Natural killer cell (primary cell): ENCODE data around the gene KIRREL1. TPM values are rescaled to one million over a fixed set of nuclear protein-coding genes. Genes with fewer than 3 reads are reported as not detected.

Experiments used
- ATAC-seq, 3 donors: fragments of 150-1000 bp in 2 of 3; fragments of 200-7000 bp in 1 of 3; cut with Tn5 transposase; 1 replicate in 1 of 3; 2 replicates in 2 of 3; pipeline ENCODE4 v1.10.0; 2021; ENCODE audit warnings: mild to moderate bottlenecking in 2 of 3, moderate library complexity in 2 of 3
- DNase-seq, 2 donors: peaks; one replicate each; pipeline versions ENCODE4 v3.0.0 to v3.0.0-alpha.2; 2013 to 2021; ENCODE audit warnings: mixed read lengths in 1 of 2
- H3K27ac ChIP-seq: one replicate; pipeline ENCODE4 v1.5.1; 2013; ENCODE audit warnings: mild to moderate bottlenecking, low read length
- H3K27me3 ChIP-seq: one replicate; pipeline ENCODE4 v1.6.1; 2013; ENCODE audit warnings: low read length; ENCODE audit not compliant: control insufficient read depth, insufficient read depth
- H3K36me3 ChIP-seq: one replicate; pipeline ENCODE4 v1.6.1; 2013; ENCODE audit warnings: low read length; ENCODE audit not compliant: control insufficient read depth, insufficient read depth
- H3K4me1 ChIP-seq: one replicate; pipeline ENCODE4 v1.6.1; 2013; ENCODE audit warnings: low read length; ENCODE audit not compliant: control insufficient read depth, insufficient read depth
- H3K4me3 ChIP-seq: one replicate; pipeline ENCODE4 v1.5.1; 2013; ENCODE audit warnings: low read length
- H3K9me3 ChIP-seq: one replicate; pipeline ENCODE4 v1.6.1; 2013; ENCODE audit warnings: low read length; ENCODE audit not compliant: control insufficient read depth, insufficient read depth
- H3K27ac Mint-ChIP-seq, 2 donors: one replicate each; pipeline ENCODE4 v1.8.0; 2022; ENCODE audit warnings: mild to moderate bottlenecking in 2 of 2, mixed read lengths in 2 of 2, moderate library complexity in 1 of 2
- H3K27me3 Mint-ChIP-seq, 2 donors: one replicate each; pipeline ENCODE4 v1.8.0; 2022; ENCODE audit warnings: low read depth in 2 of 2, mixed read lengths in 2 of 2
- H3K36me3 Mint-ChIP-seq: one replicate; pipeline ENCODE4 v1.8.0; 2022; ENCODE audit warnings: mixed read lengths
- H3K4me1 Mint-ChIP-seq, 2 donors: one replicate each; pipeline ENCODE4 v1.8.0; 2022; ENCODE audit warnings: mixed read lengths in 2 of 2
- H3K4me3 Mint-ChIP-seq: one replicate; pipeline ENCODE4 v1.8.0; 2022; ENCODE audit warnings: mild to moderate bottlenecking, moderate library complexity, mixed read lengths
- H3K9me3 Mint-ChIP-seq, 2 donors: one replicate each; pipeline ENCODE4 v1.8.0; 2022; ENCODE audit warnings: mixed read lengths in 2 of 2
- CTCF ChIP-seq: fragments of 200-600 bp; IDR thresholded peaks from one replicate; pipeline ENCODE4 v1.8.0; 2022; ENCODE audit warnings: antibody characterized with exemption
- WGBS: methylation state at CpG from one replicate; pipeline ENCODE4 v1.1.7; 2013; ENCODE audit warnings: missing lambda C conversion rate; ENCODE audit not compliant: insufficient coverage; 5-methylcytosine and 5-hydroxymethylcytosine counted together
- intact Hi-C: fragments of 100-400 bp; cut with micrococcal nuclease; formaldehyde crosslinking; loops from one replicate; pipeline ENCODE4 v1.14.2; 2022
- total RNA-seq, 4 donors: library from RNA; stranded (reverse); fragments of 120-200 nt in 1 of 4; gene quantifications; one replicate each; pipeline versions ENCODE4 v1.2.3 to v1.2.4, GENCODE V29; 2013 to 2022

KIRREL1 gene
- total RNA-seq, 3 donors from 2014 or later (not counting 1 experiment from before 2014, with no cell fraction given) = not detected

- no peaks in the 10 kb centered on the region for H3K9me3 ChIP-seq
- no peaks in the 10 kb centered on the region for H3K36me3 Mint-ChIP-seq
- H3K27me3 Mint-ChIP-seq = peaks cover 9 to 17% of the 10 kb centered on the region in 2 donors
- H3K4me1 ChIP-seq = no peaks in the 10 kb centered on the region
- H3K9me3 Mint-ChIP-seq = no peaks in the 10 kb centered on the region
- no peak overlapping the region for H3K4me3 Mint-ChIP-seq
- no peak for TF ChIP-seq CTCF
- H3K27ac Mint-ChIP-seq = no peak overlapping the region
- H3K4me3 ChIP-seq = no peak overlapping the region
- intact Hi-C loops = no loop called here
- DNase-seq = no peak
- H3K27ac ChIP-seq = no peak overlapping the region
- H3K4me1 Mint-ChIP-seq = no peaks in the 10 kb centered on the region
- no peaks in the 10 kb centered on the region for H3K27me3 ChIP-seq
- ATAC-seq = no peak
- 90% methylated on average over 4 of the region's 4 CpGs for WGBS
- H3K36me3 ChIP-seq = no peaks in the 10 kb centered on the region
Measured at GRCh38 chr1:158017800-158018595, 24.6 kb downstream of the KIRREL1 start.

- no peak overlapping the region for H3K4me3 ChIP-seq
- TF ChIP-seq CTCF = no peak
- H3K9me3 Mint-ChIP-seq = no peaks in the 10 kb centered on the region
- DNase-seq (no peak), ATAC-seq (no peak)
- H3K36me3 ChIP-seq = no peaks in the 10 kb centered on the region
- no peaks in the 10 kb centered on the region for H3K27me3 ChIP-seq
- H3K4me1 ChIP-seq = no peaks in the 10 kb centered on the region
- H3K36me3 Mint-ChIP-seq = no peaks in the 10 kb centered on the region
- H3K27ac Mint-ChIP-seq = no peak overlapping the region
- no peaks in the 10 kb centered on the region for H3K4me1 Mint-ChIP-seq
- no peaks in the 10 kb centered on the region for H3K9me3 ChIP-seq
- peaks cover 9 to 17% of the 10 kb centered on the region in 2 donors for H3K27me3 Mint-ChIP-seq
- no peak overlapping the region for H3K27ac ChIP-seq
- intact Hi-C loops = no loop called here
- no peak overlapping the region for H3K4me3 Mint-ChIP-seq
- WGBS = 70% methylated on average over 4 of the region's 4 CpGs
Measured at GRCh38 chr1:158019171-158019868, 25.9 kb downstream of the KIRREL1 start.

- Mint-ChIP-seq H3K9me3 (no peaks in the 10 kb centered on the region), H3K36me3 (no peaks in the 10 kb centered on the region), H3K27ac (no peak overlapping the region), H3K4me3 (no peak overlapping the region), H3K4me1 (no peaks in the 10 kb centered on the region), H3K27me3 (peaks cover 9 to 19% of the 10 kb centered on the region in 2 donors)
- H3K9me3 ChIP-seq = no peaks in the 10 kb centered on the region
- H3K36me3 ChIP-seq = no peaks in the 10 kb centered on the region
- no peak for ATAC-seq
- no peak for DNase-seq
- 92% methylated on average over 2 of the region's 4 CpGs for WGBS
- no peaks in the 10 kb centered on the region for H3K4me1 ChIP-seq
- intact Hi-C loops = no loop called here
- TF ChIP-seq CTCF = no peak
- no peaks in the 10 kb centered on the region for H3K27me3 ChIP-seq
- no peak overlapping the region for H3K27ac ChIP-seq
- no peak overlapping the region for H3K4me3 ChIP-seq
Measured at GRCh38 chr1:158020259-158020885, 26.9 kb downstream of the KIRREL1 start.
